ENCODE measurements around the gene NBAS.

DNA sequence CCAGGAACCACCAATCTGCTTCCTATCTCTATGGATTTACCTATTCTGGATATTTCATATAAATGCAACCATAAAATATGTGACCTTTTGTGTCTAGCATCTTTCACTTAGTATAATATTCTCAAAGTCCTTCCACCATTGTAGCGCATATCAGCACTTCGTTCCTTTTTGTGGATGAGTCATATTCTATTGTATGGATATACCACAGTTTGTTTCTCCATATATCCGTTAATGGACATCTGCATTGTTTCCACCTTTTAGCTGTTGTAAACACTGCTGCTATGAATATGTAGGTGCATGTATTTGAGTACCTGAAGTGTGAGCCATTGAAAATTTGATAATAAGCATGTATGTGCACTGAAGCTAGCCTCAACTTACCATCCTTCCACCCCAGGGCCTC, 80.1 kb downstream of the NBAS start:
- TF ChIP-seq ZBTB1 (CRISPR knock-in tag; IDR thresholded peaks at IDR 0.05; ENCODE audit: borderline replicate concordance) (no peak), SOX5 (CRISPR knock-in tag; IDR thresholded peaks at IDR 0.05; ENCODE audit: borderline replicate concordance) (no peak)

All from HepG2 (cell line).